H9 (cell line): ENCODE data around the gene ATOX1. TPM values are rescaled to one million over a fixed set of nuclear protein-coding genes. Genes with fewer than 3 reads are reported as not detected.

ENCODE experiments used
- DNase-seq: peaks from one replicate; pipeline ENCODE4 v3.0.0-alpha.2; 2017
- H2AFZ ChIP-seq: one replicate; pipeline ENCODE4 v1.6.1; 2013; ENCODE audit warnings: mild to moderate bottlenecking, low read length, control low read depth, moderate library complexity
- H2AK5ac ChIP-seq: 2 replicates; pipeline ENCODE4 v1.6.1; 2013; ENCODE audit warnings: low read length, control low read depth, mixed read lengths; ENCODE audit not compliant: insufficient read length
- H2BK120ac ChIP-seq: one replicate; pipeline ENCODE4 v1.6.1; 2013; ENCODE audit warnings: low read depth, mild to moderate bottlenecking, low read length, control low read depth, inconsistent platforms; ENCODE audit not compliant: poor library complexity, severe bottlenecking
- H2BK12ac ChIP-seq: 2 replicates; pipeline ENCODE4 v1.6.1; 2013; ENCODE audit warnings: low read length, control low read depth, mixed read lengths, low read depth; ENCODE audit not compliant: insufficient read length
- H2BK15ac ChIP-seq: 2 replicates; pipeline ENCODE4 v1.6.1; 2013; ENCODE audit warnings: low read depth, low read length, control low read depth
- H2BK20ac ChIP-seq: one replicate; pipeline ENCODE4 v1.6.1; 2013; ENCODE audit warnings: low read depth, mild to moderate bottlenecking, low read length, control low read depth, inconsistent platforms; ENCODE audit not compliant: poor library complexity, severe bottlenecking
- H2BK5ac ChIP-seq: 2 replicates; pipeline ENCODE4 v1.6.1; 2013; ENCODE audit warnings: low read length, control low read depth, mixed read lengths; ENCODE audit not compliant: insufficient read length
- H3K14ac ChIP-seq: 2 replicates; pipeline ENCODE4 v1.6.1; 2013; ENCODE audit warnings: low read length, control low read depth; ENCODE audit not compliant: insufficient read depth
- H3K18ac ChIP-seq: 2 replicates; pipeline ENCODE4 v1.6.1; 2013; ENCODE audit warnings: low read depth, mild to moderate bottlenecking, mixed read lengths, low read length, control low read depth; ENCODE audit not compliant: insufficient read length
- H3K23ac ChIP-seq: 2 replicates; pipeline ENCODE4 v1.6.1; 2013; ENCODE audit warnings: low read length, control low read depth, mixed read lengths, low read depth; ENCODE audit not compliant: insufficient read length
- H3K23me2 ChIP-seq: 2 replicates; pipeline ENCODE4 v1.6.1; 2013; ENCODE audit warnings: low read depth, mild to moderate bottlenecking, mixed read lengths, low read length, control low read depth; ENCODE audit not compliant: insufficient read length, poor library complexity, severe bottlenecking
- H3K27ac ChIP-seq: 2 replicates; pipeline ENCODE4 v1.5.1; 2013; ENCODE audit warnings: low read length, control low read depth, mixed read lengths, low read depth; ENCODE audit not compliant: insufficient read length
- H3K27me3 ChIP-seq: 2 replicates; pipeline ENCODE4 v1.6.1; 2013; ENCODE audit warnings: low read length, control low read depth, inconsistent platforms; ENCODE audit not compliant: insufficient read depth
- H3K4ac ChIP-seq: 2 replicates; pipeline ENCODE4 v1.6.1; 2013; ENCODE audit warnings: low read depth, mild to moderate bottlenecking, control low read depth, inconsistent platforms, low read length, moderate library complexity
- H3K4me1 ChIP-seq: 2 replicates; pipeline ENCODE4 v1.6.1; 2013; ENCODE audit warnings: low read length, control low read depth, inconsistent platforms; ENCODE audit not compliant: insufficient read depth
- H3K4me2 ChIP-seq: 2 replicates; pipeline ENCODE4 v1.6.1; 2013; ENCODE audit warnings: low read length, control low read depth, mixed read lengths; ENCODE audit not compliant: insufficient read length, insufficient read depth
- H3K56ac ChIP-seq: 2 replicates; pipeline ENCODE4 v1.6.1; 2013; ENCODE audit warnings: low read depth, mild to moderate bottlenecking, mixed read lengths, low read length, control low read depth; ENCODE audit not compliant: insufficient read length
- H3K79me1 ChIP-seq: 2 replicates; pipeline ENCODE4 v1.6.1; 2013; ENCODE audit warnings: low read depth, mild to moderate bottlenecking, moderate library complexity, low read length, control low read depth, inconsistent platforms; ENCODE audit not compliant: insufficient read depth, poor library complexity, severe bottlenecking
- H3K79me2 ChIP-seq: 2 replicates; pipeline ENCODE4 v1.6.1; 2013; ENCODE audit warnings: low read length, control low read depth, inconsistent platforms; ENCODE audit not compliant: insufficient read depth
- H3K9ac ChIP-seq: 2 replicates; pipeline ENCODE4 v1.6.1; 2013; ENCODE audit warnings: low read length, control low read depth, mixed read lengths; ENCODE audit not compliant: insufficient read length; ENCODE audit errors: extremely low read depth
- H3K9me3 ChIP-seq: one replicate; pipeline ENCODE4 v1.6.1; 2013; ENCODE audit warnings: low read depth, low read length, inconsistent platforms; ENCODE audit not compliant: control insufficient read depth
- H3T11ph ChIP-seq: one replicate; pipeline ENCODE4 v1.6.1; 2013; ENCODE audit warnings: mild to moderate bottlenecking, low read length, control low read depth, inconsistent platforms
- H4K20me1 ChIP-seq: one replicate; pipeline ENCODE4 v1.6.1; 2013; ENCODE audit not compliant: control insufficient read depth, insufficient read length, insufficient read depth
- H4K5ac ChIP-seq: 2 replicates; pipeline ENCODE4 v1.6.1; 2013; ENCODE audit warnings: low read depth, mild to moderate bottlenecking, mixed read lengths, low read length, control low read depth; ENCODE audit not compliant: insufficient read length
- H4K8ac ChIP-seq: replicated peaks from 2 replicates; pipeline ENCODE4 v1.6.1; 2013; ENCODE audit warnings: low read length, control low read depth, mixed read lengths, low read depth; ENCODE audit not compliant: insufficient read length
- H4K91ac ChIP-seq: 2 replicates; pipeline ENCODE4 v1.6.1; 2013; ENCODE audit warnings: low read depth, mild to moderate bottlenecking, moderate library complexity, mixed read lengths, low read length, control low read depth; ENCODE audit not compliant: insufficient read length
- H3K27ac Mint-ChIP-seq, 3 experiments: 2 replicates in 2 of 3; 3 replicates in 1 of 3; pipeline ENCODE4 v1.8.0; 2020 to 2021; ENCODE audit warnings: mixed read lengths in 3 of 3, mild to moderate bottlenecking in 1 of 3, moderate library complexity in 1 of 3
- H3K27me3 Mint-ChIP-seq: 2 replicates; pipeline ENCODE4 v1.8.0; 2021; ENCODE audit warnings: low read depth, mild to moderate bottlenecking, moderate library complexity, mixed read lengths
- H3K36me3 Mint-ChIP-seq, 3 experiments: 2 replicates in 2 of 3; 3 replicates in 1 of 3; pipeline ENCODE4 v1.8.0; 2020 to 2021; ENCODE audit warnings: low read depth in 3 of 3, mixed read lengths in 3 of 3; ENCODE audit not compliant: insufficient read depth in 1 of 3
- H3K4me1 Mint-ChIP-seq, 2 experiments: 2 replicates each; pipeline ENCODE4 v1.8.0; 2020; ENCODE audit warnings: mixed read lengths in 2 of 2
- H3K4me3 Mint-ChIP-seq, 2 experiments: 2 replicates in 1 of 2; 3 replicates in 1 of 2; pipeline ENCODE4 v1.8.0; 2020 to 2021; ENCODE audit warnings: mild to moderate bottlenecking in 2 of 2, mixed read lengths in 2 of 2, moderate library complexity in 1 of 2
- H3K9me3 Mint-ChIP-seq, 2 experiments: 2 replicates in 1 of 2; 3 replicates in 1 of 2; pipeline ENCODE4 v1.8.0; 2020; ENCODE audit warnings: mild to moderate bottlenecking in 2 of 2, mixed read lengths in 2 of 2, moderate library complexity in 1 of 2
- CTCF ChIP-seq: fragments of 200-600 bp; sonication (generic); conservative IDR thresholded peaks from 3 replicates; pipeline ENCODE4 v1.8.0; 2021; ENCODE audit warnings: antibody characterized with exemption, mild to moderate bottlenecking
- WGBS: extraction: QIAGEN DNeasy Blood & Tissue Kit; methylation state at CpG from one replicate; pipeline ENCODE4 v1.1.7; 2013; ENCODE audit warnings: missing lambda C conversion rate, low lambda C conversion rate, mixed read lengths; ENCODE audit not compliant: insufficient read length; ENCODE audit errors: extremely low coverage; 5-methylcytosine and 5-hydroxymethylcytosine counted together
- total RNA-seq: library from RNA; stranded (reverse); gene quantifications from 2 replicates; pipeline ENCODE4 v1.2.1, GENCODE V29; 2021

ATOX1 gene
- total RNA-seq, 1 experiment from 2014 or later = 75.0 TPM

DNA sequence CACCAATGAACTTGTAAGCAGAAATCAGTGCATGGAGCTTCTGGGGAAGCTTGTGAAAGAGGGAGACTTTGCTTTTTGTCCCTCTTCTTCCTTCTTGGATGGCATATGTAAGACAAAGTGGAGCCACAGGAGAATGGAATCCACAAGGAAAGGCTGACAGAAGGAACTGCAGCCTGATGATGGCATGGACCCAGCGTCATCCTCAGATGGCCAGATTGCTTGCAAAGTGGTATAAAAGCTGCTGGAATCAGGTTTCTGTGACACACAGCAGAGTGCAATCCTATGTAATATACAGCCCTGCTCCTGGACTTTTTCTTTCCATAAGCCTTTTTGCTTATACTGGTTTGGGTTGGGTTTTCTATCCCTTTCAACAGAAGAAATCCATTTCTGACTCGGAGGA lies 40.3 kb downstream of the ATOX1 start:
- no peak overlapping the region; a peak in 1 of 7 replicates for H3K27ac Mint-ChIP-seq
- Histone ChIP-seq H3K14ac (no peak overlapping the region), H3K79me2 (no peaks in the 10 kb centered on the region), H3K4me1 (peaks cover 7% of the 10 kb centered on the region), H2BK12ac (no peak overlapping the region), H3K56ac (no peak overlapping the region), H4K5ac (no peak overlapping the region), H3K79me1 (no peaks in the 10 kb centered on the region), H2BK15ac (no peak overlapping the region), H4K8ac (no peak overlapping the region), H4K20me1 (no peaks in the 10 kb centered on the region), H2BK120ac (no peak overlapping the region), H3K9ac (no peak overlapping the region), H3K9me3 (no peaks in the 10 kb centered on the region), H3K4me2 (no peak overlapping the region), H3K18ac (no peak overlapping the region), H3K27me3 (no peaks in the 10 kb centered on the region), H2BK20ac (no peak overlapping the region), H3K23ac (no peak overlapping the region), H2BK5ac (no peak overlapping the region), H2AFZ (no peak overlapping the region), H3K4ac (no peak overlapping the region), H3K27ac (no peak overlapping the region), H4K91ac (no peak overlapping the region), H3K23me2 (no peaks in the 10 kb centered on the region), H2AK5ac (no peak overlapping the region), H3T11ph (no peak overlapping the region)
- H3K4me3 Mint-ChIP-seq = no peak overlapping the region
- H3K27me3 Mint-ChIP-seq = peaks cover 1% of the 10 kb centered on the region
- peaks cover 6 to 10% of the 10 kb centered on the region in 2 experiments; a peak in 4 of 5 replicates for H3K9me3 Mint-ChIP-seq
- no peak for TF ChIP-seq CTCF
- peaks cover 0 to 10% (median 3%) of the 10 kb centered on the region in 3 experiments; a peak in 4 of 7 replicates for H3K36me3 Mint-ChIP-seq
- no peak for DNase-seq
- H3K4me1 Mint-ChIP-seq = peaks cover 15 to 20% of the 10 kb centered on the region in 2 experiments
- no CpG with 5 or more reads among the region's 2 CpGs for WGBS
